Measurements from ENCODE around the gene HNF1B. TPM values are rescaled to one million over a fixed set of nuclear protein-coding genes. Genes with fewer than 3 reads are reported as not detected.

The HNF1B gene
- total RNA-seq, 1 donor from 2014 or later, result 29.8 TPM

DNA sequence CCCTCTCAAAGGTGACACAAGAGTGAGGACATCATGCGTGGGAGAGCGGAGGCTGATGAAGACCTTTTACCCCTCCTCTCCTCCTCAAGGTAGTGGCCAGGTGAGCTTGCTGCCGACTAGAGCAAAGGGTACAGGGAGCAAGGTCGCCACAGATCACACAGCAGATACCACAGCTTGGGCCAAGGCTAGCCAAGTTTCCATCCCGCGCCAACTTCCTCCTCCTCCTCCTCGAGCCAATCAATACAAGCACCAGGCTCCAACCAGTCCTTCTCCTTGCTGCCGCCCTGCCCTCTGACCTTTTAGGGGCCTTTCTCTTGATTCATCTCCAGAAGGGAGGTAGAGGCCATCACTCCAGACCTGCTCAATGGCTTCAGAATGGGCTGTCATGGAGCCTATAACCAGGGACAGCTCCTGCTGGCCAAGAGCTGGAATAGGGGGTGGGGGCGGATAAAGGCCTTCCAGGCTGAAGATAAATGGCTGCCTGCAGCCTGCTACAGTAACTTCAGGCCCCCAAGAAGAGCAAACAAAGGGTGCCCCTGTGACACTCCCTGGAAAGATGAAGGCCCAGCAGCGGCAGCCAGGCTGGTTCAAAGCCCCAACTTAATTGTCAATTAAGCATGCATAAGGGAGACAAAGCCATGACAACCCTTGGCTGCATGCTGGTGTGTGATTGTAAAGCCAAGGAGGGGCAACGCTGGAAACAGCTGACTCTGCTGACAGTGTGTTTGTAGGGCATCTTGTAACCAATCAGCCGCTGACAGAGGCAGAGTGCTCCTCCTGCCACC, 17.8 kb downstream of the HNF1B start:
- TF ChIP-seq, protein P1, sequence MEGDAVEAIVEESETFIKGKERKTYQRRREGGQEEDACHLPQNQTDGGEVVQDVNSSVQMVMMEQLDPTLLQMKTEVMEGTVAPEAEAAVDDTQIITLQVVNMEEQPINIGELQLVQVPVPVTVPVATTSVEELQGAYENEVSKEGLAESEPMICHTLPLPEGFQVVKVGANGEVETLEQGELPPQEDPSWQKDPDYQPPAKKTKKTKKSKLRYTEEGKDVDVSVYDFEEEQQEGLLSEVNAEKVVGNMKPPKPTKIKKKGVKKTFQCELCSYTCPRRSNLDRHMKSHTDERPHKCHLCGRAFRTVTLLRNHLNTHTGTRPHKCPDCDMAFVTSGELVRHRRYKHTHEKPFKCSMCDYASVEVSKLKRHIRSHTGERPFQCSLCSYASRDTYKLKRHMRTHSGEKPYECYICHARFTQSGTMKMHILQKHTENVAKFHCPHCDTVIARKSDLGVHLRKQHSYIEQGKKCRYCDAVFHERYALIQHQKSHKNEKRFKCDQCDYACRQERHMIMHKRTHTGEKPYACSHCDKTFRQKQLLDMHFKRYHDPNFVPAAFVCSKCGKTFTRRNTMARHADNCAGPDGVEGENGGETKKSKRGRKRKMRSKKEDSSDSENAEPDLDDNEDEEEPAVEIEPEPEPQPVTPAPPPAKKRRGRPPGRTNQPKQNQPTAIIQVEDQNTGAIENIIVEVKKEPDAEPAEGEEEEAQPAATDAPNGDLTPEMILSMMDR (conservative IDR thresholded peaks at IDR 0.05; ENCODE audit: low read depth, low read length), result no peak
- DNase-seq (ENCODE audit: low read depth), result no peak
- no peak overlapping the region for H3K4me3 ChIP-seq (ENCODE audit: low read depth, low read length)

DNA sequence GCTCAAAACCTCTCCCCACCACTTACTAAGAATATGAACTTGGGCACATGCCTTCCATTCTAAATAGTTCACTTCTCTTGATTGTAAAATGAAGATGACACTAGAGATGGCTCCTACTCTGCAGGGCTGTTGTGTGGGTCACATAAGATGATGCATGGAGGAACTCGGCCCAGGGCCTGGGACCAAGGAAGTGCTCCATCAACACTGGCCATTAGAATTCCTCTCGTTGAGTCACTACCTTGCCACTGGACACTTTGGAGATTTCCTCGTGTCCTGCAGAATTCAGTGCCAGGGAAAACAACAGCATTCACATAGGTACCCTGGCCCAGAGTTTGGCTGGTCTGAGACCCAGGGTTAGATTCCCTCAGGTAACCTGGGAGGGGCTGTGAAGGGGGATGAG, 18.6 kb downstream of the HNF1B start:
- no peak overlapping the region for H3K4me3 ChIP-seq (ENCODE audit: low read depth, low read length)
- TF ChIP-seq, protein P1 (conservative IDR thresholded peaks at IDR 0.05; ENCODE audit: low read depth, low read length), result no peak
- no peak for DNase-seq (ENCODE audit: low read depth)

DNA sequence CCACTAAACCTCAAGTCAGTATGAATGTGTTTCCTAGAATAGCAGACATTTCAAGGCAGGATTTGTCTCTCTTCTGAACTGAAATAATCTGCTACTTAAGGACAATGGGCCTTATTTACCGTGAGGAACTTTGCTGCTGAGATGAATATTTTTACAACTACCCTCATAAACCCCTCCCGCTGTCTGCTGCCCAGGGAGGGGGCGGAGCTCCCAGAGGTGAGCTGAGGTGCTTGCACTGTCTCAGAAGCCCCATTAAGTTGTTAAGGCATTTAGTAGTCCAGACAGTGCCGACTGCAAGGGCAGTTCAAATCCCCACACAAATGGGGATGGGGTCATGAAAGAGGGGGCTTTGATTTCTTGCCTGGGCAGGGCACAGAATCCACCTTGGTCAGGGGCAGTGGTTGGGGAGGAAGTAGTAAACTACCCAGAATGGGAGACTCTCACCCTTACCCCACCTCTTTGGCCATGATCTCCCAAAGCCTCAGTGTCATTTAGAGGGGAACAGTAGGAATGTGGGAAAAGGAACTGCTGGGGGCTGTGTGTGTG, 19.2 kb downstream of the HNF1B start:
- H3K4me3 ChIP-seq (ENCODE audit: low read depth, low read length), result no peak overlapping the region
- no peak for DNase-seq (ENCODE audit: low read depth)
- TF ChIP-seq, protein P1 (conservative IDR thresholded peaks at IDR 0.05; ENCODE audit: low read depth, low read length), result no peak

DNA sequence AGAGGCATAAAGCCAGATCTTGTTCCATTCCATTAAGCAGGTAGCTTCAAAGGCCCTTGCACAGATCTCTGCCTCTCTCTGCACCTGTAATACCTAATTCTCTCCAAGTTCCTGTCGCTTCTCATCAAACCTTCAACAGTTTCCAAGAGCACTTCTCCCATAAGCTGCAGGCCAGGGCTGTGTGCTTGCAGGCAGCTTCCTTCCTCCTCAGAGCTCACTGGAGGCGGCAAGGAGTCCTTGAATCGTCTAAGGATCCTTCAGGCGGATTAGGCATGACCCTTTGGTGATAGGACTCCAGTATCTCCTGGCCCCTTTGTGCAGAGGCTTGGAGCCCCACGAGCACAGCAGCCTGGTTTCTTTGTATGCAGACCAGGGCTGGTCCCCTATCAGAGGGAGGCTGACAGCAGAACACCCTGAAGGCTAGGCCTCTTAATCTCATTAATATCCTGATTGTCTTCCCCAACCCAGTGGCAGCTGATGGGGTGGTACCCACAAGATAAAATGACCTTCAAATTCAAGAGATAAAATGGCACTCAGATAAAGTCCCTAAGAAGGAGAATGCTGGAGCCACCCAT, 19.8 kb downstream of the HNF1B start:
- no peak for DNase-seq (ENCODE audit: low read depth)
- H3K4me3 ChIP-seq (ENCODE audit: low read depth, low read length), result no peak overlapping the region
- TF ChIP-seq, protein P1 (conservative IDR thresholded peaks at IDR 0.05; ENCODE audit: low read depth, low read length), result no peak

DNA sequence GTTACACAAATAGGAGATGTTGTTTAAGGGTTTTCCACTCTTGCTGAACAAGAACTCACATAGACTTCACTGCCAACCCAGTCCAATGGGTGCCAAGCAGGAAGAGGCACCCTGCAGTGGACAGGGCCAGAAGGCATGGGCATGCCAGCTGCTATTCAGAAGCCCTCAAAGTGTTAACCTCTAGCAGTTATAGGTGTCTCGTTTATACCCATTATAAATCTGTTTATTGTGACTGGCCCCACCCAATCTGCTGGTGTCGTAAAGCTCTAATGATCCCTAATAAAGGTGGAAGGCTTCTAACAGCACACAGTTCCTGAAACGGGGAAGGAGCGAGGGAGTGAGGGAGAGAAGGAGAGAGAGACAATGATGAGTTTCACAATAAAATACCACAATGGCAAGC, 23.9 kb downstream of the HNF1B start:
- H3K4me3 ChIP-seq (ENCODE audit: low read depth, low read length), result no peak overlapping the region
- TF ChIP-seq, protein P1 (conservative IDR thresholded peaks at IDR 0.05; ENCODE audit: low read depth, low read length), result no peak
- no peak for DNase-seq (ENCODE audit: low read depth)

DNA sequence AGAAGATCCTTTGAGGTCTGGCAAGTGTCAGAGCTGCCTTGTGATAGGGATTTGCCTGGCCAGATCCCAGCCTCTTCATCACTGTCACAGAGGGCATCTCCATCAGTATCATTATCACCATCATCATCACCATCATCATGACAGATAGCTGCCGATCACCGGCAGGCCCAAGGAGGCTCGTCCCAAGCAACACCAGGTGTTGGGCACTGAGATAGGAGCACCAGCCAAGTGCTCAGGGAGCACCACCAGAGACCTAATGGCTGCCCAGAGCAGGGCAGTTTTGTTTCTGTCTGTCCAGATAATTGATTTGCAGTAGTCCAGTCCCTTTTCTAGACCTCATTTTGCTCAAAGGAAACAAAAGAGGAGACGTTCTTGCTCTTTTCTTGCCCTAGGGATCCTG, 25.0 kb downstream of the HNF1B start:
- TF ChIP-seq, protein P1 (conservative IDR thresholded peaks at IDR 0.05; ENCODE audit: low read depth, low read length), result no peak
- H3K4me3 ChIP-seq (ENCODE audit: low read depth, low read length), result no peak overlapping the region

More for the DNA sequence above, 25.0 kb downstream of the HNF1B start:
- no peak for DNase-seq (ENCODE audit: low read depth)
